Measurements from ENCODE around the gene RNFT2.

GRCh38 chr12:116853507-116853906, 115.4 kb downstream of the RNFT2 start:
- TF ChIP-seq POLR2AphosphoS2 (conservative IDR thresholded peaks at IDR 0.05; ENCODE audit: low read length) (no peak), FOSL2 (IDR thresholded peaks at IDR 0.05) (no peak), FOSL2 (CRISPR knock-in tag; IDR thresholded peaks at IDR 0.05) (no peak), TP53 (CRISPR knock-in tag; IDR thresholded peaks at IDR 0.05) (no peak), JUNB (IDR thresholded peaks at IDR 0.05) (no peak), CTCF (IDR thresholded peaks at IDR 0.05) (no peak), POLR2A (IDR thresholded peaks at IDR 0.05; ENCODE audit: low read length) (no peak), ZFP36 (IDR thresholded peaks at IDR 0.05; ENCODE audit: borderline replicate concordance, partially characterized antibody) (no peak)
